Fibroblast of lung (primary cell): Measurements from ENCODE around the gene SPTBN1.

Source experiments
- EZH2 ChIP-seq: IDR thresholded peaks from 2 replicates; pipeline ENCODE4 v1.5.1; 2012; ENCODE audit warnings: low read length, control low read depth, mild to moderate bottlenecking; ENCODE audit errors: missing control alignments
- TF ChIP-seq, protein P1 (sequence below), 2 donors: IDR thresholded peaks in 1 of 2; conservative IDR thresholded peaks in 1 of 2; 1 replicate in 1 of 2; 2 replicates in 1 of 2; pipeline ENCODE4 v1.5.1; 2011 to 2012; ENCODE audit warnings: low read length in 2 of 2, control low read depth in 1 of 2, inconsistent platforms in 1 of 2, low read depth in 1 of 2, mild to moderate bottlenecking in 1 of 2

DNA sequence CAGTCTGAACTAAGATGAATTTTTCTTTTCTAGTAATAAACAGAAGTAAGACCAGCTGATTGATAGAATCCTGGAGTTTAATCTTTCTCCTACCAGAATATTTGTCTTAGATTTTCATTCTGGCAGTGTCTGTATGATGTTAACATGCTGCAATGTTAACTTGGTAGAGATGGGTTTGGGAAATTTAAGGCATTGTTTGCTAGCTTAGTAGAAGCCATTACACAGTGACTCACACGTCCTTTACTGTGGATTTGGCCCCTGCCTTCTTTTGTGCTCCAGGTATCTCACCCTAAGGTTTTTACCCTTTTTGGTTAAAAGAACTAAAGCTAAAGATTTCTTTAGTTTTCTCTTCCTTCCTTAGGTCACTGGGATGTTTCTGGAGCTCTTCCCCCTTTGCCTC lies 84.1 kb downstream of the SPTBN1 start:
- TF ChIP-seq, protein P1, sequence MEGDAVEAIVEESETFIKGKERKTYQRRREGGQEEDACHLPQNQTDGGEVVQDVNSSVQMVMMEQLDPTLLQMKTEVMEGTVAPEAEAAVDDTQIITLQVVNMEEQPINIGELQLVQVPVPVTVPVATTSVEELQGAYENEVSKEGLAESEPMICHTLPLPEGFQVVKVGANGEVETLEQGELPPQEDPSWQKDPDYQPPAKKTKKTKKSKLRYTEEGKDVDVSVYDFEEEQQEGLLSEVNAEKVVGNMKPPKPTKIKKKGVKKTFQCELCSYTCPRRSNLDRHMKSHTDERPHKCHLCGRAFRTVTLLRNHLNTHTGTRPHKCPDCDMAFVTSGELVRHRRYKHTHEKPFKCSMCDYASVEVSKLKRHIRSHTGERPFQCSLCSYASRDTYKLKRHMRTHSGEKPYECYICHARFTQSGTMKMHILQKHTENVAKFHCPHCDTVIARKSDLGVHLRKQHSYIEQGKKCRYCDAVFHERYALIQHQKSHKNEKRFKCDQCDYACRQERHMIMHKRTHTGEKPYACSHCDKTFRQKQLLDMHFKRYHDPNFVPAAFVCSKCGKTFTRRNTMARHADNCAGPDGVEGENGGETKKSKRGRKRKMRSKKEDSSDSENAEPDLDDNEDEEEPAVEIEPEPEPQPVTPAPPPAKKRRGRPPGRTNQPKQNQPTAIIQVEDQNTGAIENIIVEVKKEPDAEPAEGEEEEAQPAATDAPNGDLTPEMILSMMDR (conservative IDR thresholded peaks at IDR 0.05 in 1 of 2, IDR thresholded peaks at IDR 0.05 in 1 of 2; ENCODE audit: low read depth in 1 of 2, low read length in 2 of 2) = no peak
- no peak for TF ChIP-seq EZH2
